T-helper 1 cell treated with Interleukin-12 subunit alpha and Interleukin-12 subunit beta and Interleukin-4 antibody, amounts not matched to agents 30 μg/mL and 1 μg/mL, for 36 hours (primary cell): ENCODE data around the gene PTPRG.

Experiments used
- H3K27ac Mint-ChIP-seq: one replicate; pipeline ENCODE4 v1.8.0; 2021; ENCODE audit warnings: mild to moderate bottlenecking, mixed read lengths
- H3K27me3 Mint-ChIP-seq: one replicate; pipeline ENCODE4 v1.8.0; 2021; ENCODE audit warnings: low read depth, mixed read lengths
- H3K36me3 Mint-ChIP-seq: one replicate; pipeline ENCODE4 v1.8.0; 2021; ENCODE audit warnings: low read depth, mixed read lengths
- H3K4me1 Mint-ChIP-seq: one replicate; pipeline ENCODE4 v1.8.0; 2021; ENCODE audit warnings: low read depth, mixed read lengths
- H3K4me3 Mint-ChIP-seq: one replicate; pipeline ENCODE4 v1.8.0; 2021; ENCODE audit warnings: mild to moderate bottlenecking, moderate library complexity, mixed read lengths
- H3K9me3 Mint-ChIP-seq: one replicate; pipeline ENCODE4 v1.8.0; 2021; ENCODE audit warnings: mixed read lengths

PTPRG gene

DNA sequence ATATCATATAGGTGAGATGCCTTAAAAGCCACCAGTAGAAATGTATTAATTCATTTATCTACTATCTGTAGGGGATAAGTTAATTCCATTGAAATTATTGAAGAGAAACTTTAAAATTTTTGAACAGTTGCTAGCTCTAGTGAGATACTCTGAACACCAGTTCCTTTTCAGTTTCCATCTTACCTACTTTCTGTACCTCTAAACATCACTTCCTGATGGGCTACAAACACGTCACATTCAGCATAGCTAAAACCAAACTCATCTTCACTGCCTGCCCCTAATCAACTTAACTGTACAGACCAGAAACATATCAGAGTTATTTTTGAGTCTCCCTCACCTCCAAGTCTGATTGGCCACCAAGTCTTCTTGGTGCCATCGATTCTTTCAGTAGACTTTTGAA, 723.1 kb downstream of the PTPRG start:
- Mint-ChIP-seq H3K4me3 (no peak overlapping the region), H3K4me1 (no peaks in the 10 kb centered on the region), H3K9me3 (no peaks in the 10 kb centered on the region), H3K27me3 (no peaks in the 10 kb centered on the region), H3K27ac (no peak overlapping the region), H3K36me3 (no peaks in the 10 kb centered on the region)

DNA sequence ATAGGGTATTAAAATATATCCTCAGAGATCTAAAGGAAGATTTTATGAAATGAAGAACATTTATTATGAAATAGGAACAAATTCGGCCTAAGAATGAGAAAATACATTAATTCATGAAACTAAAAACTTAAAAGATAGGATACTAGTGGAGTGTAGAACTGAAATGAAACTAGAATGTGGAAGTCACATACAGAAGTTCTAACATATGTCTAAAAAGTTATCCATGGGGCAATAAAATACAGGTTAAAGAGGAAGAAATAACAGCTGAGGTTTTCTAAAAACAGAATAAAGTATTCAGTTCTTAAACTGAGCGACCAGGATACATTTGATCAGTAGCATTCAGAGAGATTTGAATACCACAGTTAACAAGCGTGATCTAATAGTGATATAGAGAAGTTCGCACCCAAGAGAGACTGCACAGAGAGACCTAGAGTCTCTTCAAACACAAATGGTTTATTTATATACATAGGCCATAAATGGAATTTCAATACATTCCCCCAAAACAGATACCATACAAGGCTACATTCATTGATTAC, 726.1 kb downstream of the PTPRG start:
- Mint-ChIP-seq H3K27me3 (no peaks in the 10 kb centered on the region), H3K4me1 (no peaks in the 10 kb centered on the region), H3K27ac (no peak overlapping the region), H3K9me3 (no peaks in the 10 kb centered on the region), H3K4me3 (no peak overlapping the region), H3K36me3 (no peaks in the 10 kb centered on the region)

DNA sequence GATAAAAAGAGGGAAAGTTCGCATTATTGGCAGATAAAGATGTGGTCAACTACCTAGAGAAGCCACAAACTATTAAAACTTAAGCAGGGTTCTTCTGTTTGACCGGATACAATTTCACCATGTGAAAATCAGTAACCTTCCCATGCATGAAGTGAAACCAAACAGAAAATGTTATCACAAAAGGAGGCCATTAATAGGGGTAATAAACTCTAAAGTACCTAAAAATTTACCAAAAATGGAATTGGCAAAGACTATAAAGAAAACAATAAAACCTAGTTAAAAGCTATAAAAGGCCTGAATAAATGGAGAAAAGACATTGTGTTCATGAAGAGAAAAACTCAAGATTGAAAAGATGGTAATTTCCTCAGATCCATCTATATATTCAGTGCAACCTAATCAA, 728.6 kb downstream of the PTPRG start:
- H3K9me3 Mint-ChIP-seq: no peaks in the 10 kb centered on the region

DNA sequence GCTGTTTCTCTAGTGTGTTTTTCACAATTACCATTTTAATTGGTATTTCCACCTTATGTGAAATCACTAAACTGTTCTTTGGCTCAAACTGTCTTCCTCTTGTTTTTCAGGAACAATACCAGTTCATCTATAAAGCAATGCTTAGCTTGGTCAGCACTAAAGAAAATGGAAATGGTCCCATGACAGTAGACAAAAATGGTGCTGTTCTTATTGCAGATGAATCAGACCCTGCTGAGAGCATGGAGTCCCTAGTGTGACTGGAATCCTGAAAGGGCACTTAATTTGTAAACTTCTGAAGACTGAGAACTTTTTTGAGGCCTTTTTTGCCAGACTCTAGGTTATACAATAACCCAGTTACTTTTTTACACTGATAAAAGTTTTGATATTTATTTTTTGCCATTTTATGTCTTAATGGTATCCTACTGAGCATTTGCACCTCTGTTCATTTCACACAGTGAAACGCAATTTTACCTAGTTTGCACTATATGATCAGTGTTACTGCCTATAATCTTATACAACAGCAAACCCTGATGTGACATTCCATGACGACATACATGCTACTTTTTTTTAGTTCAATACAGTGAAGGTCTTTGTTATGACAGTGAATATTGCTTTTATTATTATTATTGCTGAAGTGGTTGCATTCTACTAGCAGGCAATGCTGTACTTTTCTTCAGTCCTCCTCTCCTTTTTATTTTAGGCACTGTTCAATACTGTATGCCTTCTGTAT, 731.8 kb downstream of the PTPRG start:
- no peaks in the 10 kb centered on the region for H3K4me1 Mint-ChIP-seq
- no peak overlapping the region for H3K27ac Mint-ChIP-seq
- no peaks in the 10 kb centered on the region for H3K36me3 Mint-ChIP-seq
- no peak overlapping the region for H3K4me3 Mint-ChIP-seq
- H3K27me3 Mint-ChIP-seq: no peaks in the 10 kb centered on the region
- no peaks in the 10 kb centered on the region for H3K9me3 Mint-ChIP-seq

More for the DNA sequence above, 728.6 kb downstream of the PTPRG start:
- Mint-ChIP-seq H3K4me3 (no peak overlapping the region), H3K27me3 (no peaks in the 10 kb centered on the region), H3K36me3 (no peaks in the 10 kb centered on the region), H3K4me1 (no peaks in the 10 kb centered on the region), H3K27ac (no peak overlapping the region)

DNA sequence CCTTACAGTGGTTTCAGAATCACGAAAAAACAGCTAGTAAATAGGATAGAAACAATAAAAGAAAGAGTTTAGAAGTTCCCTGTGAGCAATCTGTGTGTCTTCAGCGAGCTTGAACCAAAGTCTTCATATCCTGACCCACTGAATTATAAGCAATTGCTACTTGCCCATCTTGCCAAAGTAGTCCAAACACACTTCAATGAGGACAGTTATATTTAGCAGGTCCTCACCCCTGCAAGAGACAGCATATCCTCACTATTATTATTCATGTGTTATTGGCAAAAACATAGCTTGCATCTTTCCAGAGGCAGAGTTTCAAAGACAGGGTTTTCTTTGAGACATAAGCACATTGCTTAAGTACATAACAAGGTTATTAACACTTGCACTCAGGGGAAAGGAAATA, 734.2 kb downstream of the PTPRG start:
- no peaks in the 10 kb centered on the region for H3K27me3 Mint-ChIP-seq
- no peak overlapping the region for H3K4me3 Mint-ChIP-seq

DNA sequence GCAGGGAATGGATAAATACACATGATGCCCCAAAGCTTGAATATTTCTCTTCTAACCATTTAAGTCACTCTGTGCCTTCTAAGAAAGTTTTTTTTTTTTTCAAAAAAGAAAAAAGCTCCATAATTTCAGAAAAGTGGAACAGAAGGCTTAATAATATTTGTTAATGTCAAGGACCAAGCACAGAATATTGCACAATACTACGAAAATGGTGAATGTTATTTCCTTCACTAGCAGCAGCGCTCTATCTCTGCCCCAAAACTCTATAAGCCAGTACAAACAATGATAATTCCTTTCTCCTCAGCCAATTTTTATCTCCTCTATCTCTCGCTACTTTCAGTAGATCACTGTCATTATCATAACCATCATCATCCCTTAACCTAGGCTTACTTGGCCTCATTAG, 739.2 kb downstream of the PTPRG start:
- no peaks in the 10 kb centered on the region for H3K36me3 Mint-ChIP-seq
- peaks cover 11% of the 10 kb centered on the region for H3K9me3 Mint-ChIP-seq
- H3K27me3 Mint-ChIP-seq: no peaks in the 10 kb centered on the region
- no peak overlapping the region for H3K4me3 Mint-ChIP-seq
- no peaks in the 10 kb centered on the region for H3K4me1 Mint-ChIP-seq
- H3K27ac Mint-ChIP-seq: no peak overlapping the region

More for the DNA sequence above, 734.2 kb downstream of the PTPRG start:
- no peaks in the 10 kb centered on the region for H3K4me1 Mint-ChIP-seq
- H3K27ac Mint-ChIP-seq: no peak overlapping the region
- no peaks in the 10 kb centered on the region for H3K36me3 Mint-ChIP-seq
- H3K9me3 Mint-ChIP-seq: no peaks in the 10 kb centered on the region

DNA sequence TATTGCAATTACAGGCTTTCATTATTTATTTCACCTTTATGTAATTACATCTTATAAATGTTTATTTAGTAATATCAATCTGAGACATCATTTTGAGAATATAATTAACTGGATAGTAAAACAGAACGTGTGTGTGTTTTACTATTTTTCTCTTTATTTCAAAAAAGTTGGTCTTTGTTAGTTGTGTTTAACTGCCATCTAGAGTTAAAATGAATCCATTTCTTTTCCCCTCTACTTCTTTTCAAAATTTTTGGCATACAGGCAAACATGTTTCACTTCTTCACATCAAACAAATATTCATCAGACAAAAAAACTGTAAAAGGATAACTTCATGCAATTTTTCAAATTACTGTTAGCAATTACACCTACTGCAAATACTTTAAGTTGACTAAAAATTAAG, 750.8 kb downstream of the PTPRG start:
- Mint-ChIP-seq H3K27ac (no peak overlapping the region), H3K27me3 (no peaks in the 10 kb centered on the region), H3K9me3 (no peaks in the 10 kb centered on the region), H3K4me1 (no peaks in the 10 kb centered on the region), H3K4me3 (no peak overlapping the region), H3K36me3 (no peaks in the 10 kb centered on the region)

DNA sequence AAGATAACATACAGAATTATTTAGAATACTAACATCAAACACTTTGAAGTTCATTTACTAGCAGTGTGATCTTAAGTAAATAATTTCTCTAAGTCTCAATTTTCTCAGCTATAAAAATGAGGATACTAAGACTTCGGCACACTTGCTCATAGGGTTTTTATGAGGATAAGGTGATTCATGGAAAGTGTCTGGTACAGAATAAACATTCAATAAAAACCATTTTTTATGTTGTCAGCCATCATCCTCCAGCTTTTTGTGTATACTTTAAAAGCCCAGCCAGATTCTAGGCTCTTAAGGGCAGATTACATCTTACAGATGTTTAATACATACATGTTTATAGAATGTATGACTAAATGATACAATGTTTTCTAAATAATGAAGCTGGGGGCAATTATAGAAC, 755.2 kb downstream of the PTPRG start:
- peaks cover 6% of the 10 kb centered on the region for H3K36me3 Mint-ChIP-seq
- H3K4me1 Mint-ChIP-seq: peaks cover 3% of the 10 kb centered on the region
- H3K27ac Mint-ChIP-seq: no peak overlapping the region
- no peak overlapping the region for H3K4me3 Mint-ChIP-seq
- peaks cover 15% of the 10 kb centered on the region for H3K9me3 Mint-ChIP-seq
- peaks cover 3% of the 10 kb centered on the region for H3K27me3 Mint-ChIP-seq

DNA sequence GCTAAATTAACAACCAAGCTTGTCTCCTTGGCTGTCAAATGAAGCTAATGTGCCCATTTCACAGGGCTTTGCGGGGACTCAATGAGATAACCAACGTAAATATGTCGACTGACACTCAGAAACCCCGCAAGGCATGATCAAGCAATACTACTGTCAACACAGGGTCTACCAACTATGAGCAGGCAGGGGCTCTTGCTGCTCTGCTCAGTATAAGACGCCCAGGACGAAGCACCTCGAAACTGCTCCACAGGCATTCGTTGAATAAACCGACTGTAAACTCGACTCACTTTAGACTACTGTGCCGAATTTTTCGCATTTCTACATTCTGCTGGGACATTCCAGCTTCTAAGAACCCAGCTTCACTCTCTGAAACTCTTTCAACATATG, 757.0 kb downstream of the PTPRG start:
- peaks cover 6% of the 10 kb centered on the region for H3K36me3 Mint-ChIP-seq
- peaks cover 3% of the 10 kb centered on the region for H3K4me1 Mint-ChIP-seq
- peak overlapping the region; percentile 94 for H3K4me3 Mint-ChIP-seq
- H3K9me3 Mint-ChIP-seq: peaks cover 15% of the 10 kb centered on the region
- H3K27me3 Mint-ChIP-seq: peaks cover 3% of the 10 kb centered on the region
- H3K27ac Mint-ChIP-seq: peak overlapping the region; percentile 96

DNA sequence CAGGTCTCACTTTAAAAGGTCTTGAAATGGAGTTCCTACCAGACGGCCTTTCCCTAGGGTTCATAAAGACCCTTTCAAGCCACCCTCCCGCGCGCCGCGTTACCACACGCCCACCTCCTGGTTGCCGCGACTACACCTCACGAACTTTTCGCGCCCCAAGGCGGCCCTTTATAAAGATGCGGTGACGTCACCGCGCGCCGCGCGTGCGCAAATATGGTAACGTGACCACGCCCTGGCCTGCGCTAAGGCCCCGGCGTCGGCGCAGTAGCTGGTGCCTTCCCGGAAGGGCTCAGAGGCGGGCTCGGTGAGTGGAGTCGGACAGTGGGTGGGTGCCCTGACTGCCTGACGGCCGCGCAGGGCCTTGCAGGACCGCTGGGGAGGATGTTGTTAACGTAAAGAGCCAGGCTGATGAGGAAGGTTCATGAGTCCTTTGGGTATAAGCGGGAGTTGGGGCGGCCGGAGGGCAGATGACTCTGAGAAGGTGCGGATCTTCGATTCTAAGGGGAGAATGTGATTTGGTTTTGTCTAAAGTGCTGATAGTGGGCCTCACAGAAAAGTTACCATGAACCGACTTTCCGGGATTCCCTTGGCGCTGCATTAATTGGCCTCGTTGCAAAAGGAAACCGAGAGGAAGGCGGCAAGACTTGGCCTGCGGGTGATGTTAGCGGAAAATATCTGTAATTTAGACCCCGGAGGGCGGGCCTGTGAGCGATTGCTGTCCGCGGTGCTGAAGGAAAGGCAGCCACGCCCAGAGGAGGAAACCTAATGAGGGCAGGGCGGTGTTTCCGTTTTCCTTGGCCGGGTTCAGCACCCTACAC, 757.6 kb downstream of the PTPRG start:
- H3K27ac Mint-ChIP-seq: peak overlapping the region; percentile 96
- H3K4me3 Mint-ChIP-seq: peak overlapping the region; percentile 94
- peaks cover 15% of the 10 kb centered on the region for H3K9me3 Mint-ChIP-seq
- H3K36me3 Mint-ChIP-seq: peaks cover 6% of the 10 kb centered on the region
- peaks cover 3% of the 10 kb centered on the region for H3K27me3 Mint-ChIP-seq
- peaks cover 3% of the 10 kb centered on the region for H3K4me1 Mint-ChIP-seq

DNA sequence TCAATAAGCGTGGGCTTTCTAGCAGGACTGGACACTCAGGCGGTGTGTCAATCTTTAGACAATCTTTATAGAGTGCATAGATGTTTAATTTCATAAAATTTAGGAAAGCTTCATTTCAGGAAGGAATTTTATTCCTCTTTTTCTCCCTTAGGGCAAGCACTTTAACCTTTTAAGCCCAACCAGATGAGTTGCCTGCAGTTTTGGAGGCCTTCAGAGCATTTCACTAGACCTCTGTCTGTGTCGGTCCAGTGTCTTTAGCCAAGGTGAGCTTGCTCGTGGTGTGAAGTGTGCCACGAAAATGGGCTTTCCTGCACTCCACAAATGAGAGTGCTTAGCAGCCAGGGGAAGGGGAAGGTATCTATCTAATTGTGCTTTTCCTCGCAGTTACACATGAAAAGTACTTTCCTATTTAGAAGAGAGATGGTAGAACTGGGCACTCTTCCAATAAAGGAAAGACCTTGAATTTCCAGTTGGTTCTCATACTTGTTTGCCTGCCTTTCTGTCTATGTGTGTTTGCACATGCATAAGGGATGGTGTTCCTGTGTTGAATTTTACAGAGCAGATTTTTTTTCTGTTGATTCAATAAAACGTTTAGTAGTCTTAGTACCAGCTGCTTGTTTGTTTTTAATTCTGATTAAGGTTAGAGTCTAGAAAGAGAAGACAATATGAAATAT, 758.3 kb downstream of the PTPRG start:
- peaks cover 15% of the 10 kb centered on the region for H3K9me3 Mint-ChIP-seq
- H3K4me3 Mint-ChIP-seq: peak overlapping the region; percentile 94
- peaks cover 6% of the 10 kb centered on the region for H3K36me3 Mint-ChIP-seq
- H3K27ac Mint-ChIP-seq: peak overlapping the region; percentile 96
- H3K4me1 Mint-ChIP-seq: peaks cover 3% of the 10 kb centered on the region
- H3K27me3 Mint-ChIP-seq: peaks cover 3% of the 10 kb centered on the region

DNA sequence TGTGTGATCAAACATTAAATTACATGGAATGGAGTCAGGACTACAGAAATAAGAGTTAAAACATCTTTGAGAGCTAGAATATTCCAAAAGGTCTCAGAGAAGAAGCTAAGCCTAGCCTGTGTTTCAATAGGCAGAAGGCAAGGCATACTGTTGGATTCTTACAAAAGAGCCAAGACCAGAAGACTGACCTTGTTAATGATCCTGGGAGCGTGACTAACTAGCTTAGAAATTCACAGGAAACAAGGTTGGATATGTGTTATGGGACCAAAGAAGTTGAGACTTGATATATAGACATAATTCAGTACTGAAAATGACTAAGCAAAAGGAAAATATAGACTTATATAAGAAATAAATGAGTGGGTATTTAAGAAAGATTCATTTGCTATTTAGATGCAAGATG, 761.9 kb downstream of the PTPRG start:
- no peaks in the 10 kb centered on the region for H3K27me3 Mint-ChIP-seq
- H3K9me3 Mint-ChIP-seq: peaks cover 15% of the 10 kb centered on the region
- no peak overlapping the region for H3K27ac Mint-ChIP-seq
- peaks cover 6% of the 10 kb centered on the region for H3K36me3 Mint-ChIP-seq
- H3K4me1 Mint-ChIP-seq: peaks cover 3% of the 10 kb centered on the region
- H3K4me3 Mint-ChIP-seq: no peak overlapping the region

DNA sequence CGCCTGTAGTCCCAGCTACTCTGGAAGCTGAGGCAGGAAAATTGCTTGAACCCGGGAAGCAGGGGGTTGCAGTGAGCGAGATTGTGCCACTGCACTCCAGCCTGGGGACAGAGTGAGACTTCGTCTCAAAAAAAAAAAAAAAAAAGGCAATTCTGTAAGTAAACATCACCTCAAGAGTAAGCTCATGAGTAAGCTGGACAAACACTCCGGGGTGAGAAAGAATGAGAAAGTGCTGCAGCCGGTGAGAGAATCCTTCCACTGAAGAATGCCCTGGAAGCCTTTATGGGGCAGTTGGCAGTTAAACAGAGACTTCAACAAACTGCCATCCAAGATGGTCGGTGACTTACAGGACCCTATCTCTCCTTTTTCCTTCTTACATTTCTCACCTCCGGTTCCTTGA, 764.5 kb downstream of the PTPRG start:
- H3K4me3 Mint-ChIP-seq: no peak overlapping the region
- no peaks in the 10 kb centered on the region for H3K9me3 Mint-ChIP-seq
- H3K27me3 Mint-ChIP-seq: no peaks in the 10 kb centered on the region
- H3K4me1 Mint-ChIP-seq: no peaks in the 10 kb centered on the region
- H3K36me3 Mint-ChIP-seq: no peaks in the 10 kb centered on the region
- no peak overlapping the region for H3K27ac Mint-ChIP-seq

DNA sequence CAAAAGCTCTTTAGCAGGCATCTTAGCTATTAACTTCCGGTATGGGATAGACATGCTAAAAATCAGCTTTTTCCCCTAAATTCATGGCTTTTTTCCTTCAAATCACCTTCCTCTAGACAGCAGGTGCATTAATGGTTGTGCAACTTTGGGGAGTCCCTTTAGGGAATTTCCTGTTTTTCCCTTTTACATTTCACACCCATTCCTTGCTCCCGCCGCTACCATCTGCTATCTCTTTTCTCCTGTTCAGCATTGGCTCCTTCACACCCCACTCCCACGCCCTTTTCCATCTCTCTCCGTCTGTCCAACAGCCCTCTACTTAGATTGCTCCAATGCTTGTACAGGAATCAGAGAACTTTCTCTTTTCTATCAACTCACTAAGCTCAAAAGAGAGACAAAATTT, 768.6 kb downstream of the PTPRG start:
- H3K4me1 Mint-ChIP-seq: no peaks in the 10 kb centered on the region
- H3K9me3 Mint-ChIP-seq: no peaks in the 10 kb centered on the region
- no peak overlapping the region for H3K4me3 Mint-ChIP-seq
- no peaks in the 10 kb centered on the region for H3K27me3 Mint-ChIP-seq
- H3K36me3 Mint-ChIP-seq: no peaks in the 10 kb centered on the region
- H3K27ac Mint-ChIP-seq: no peak overlapping the region
